ENCODE measurements around the gene COPRS. TPM values are rescaled to one million over a fixed set of nuclear protein-coding genes. Genes with fewer than 3 reads are reported as not detected.
"Not testable (repeated sequence)": the region's sequence is repeated elsewhere in the genome, so short reads cannot be mapped to it uniquely, and the experiment has no call there.

The COPRS gene
- total and polyA plus RNA-seq, 2 of the 4 experiments (the other 2 are of a cell fraction): 95.3 to 123 TPM

DNA sequence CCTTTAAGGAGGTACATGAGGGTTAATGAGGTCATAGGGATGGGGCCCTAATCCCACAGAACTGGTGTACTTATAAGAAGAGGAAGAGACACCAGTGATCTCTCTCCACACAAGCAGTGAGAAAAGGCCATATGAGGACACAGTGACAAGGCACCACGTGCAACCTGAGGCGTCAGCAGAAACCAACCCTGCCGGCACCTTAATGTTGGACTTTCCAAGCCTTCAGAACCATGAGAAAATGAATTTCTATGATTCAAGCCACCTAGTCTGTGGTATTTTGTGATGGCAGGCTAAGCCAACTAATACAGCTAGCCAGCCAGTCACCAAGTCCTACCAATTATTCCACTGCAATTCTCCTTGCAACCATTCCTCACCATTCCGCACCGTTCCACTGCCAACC lies 39.5 kb downstream of the COPRS start:
- H3K79me1 ChIP-seq (ENCODE audit: low read depth in 1 of 2, low read length in 2 of 2): no peaks in the 10 kb centered on the region
- no peak overlapping the region for H4K5ac ChIP-seq (ENCODE audit: low read depth, low read length)
- no peak overlapping the region for H4K91ac ChIP-seq (ENCODE audit: insufficient read depth, low read depth, low read length)
- H3K36me3 ChIP-seq (ENCODE audit: control insufficient read depth, insufficient read depth, low read length): no peaks in the 10 kb centered on the region
- H3K4me1 ChIP-seq (ENCODE audit: control insufficient read depth, insufficient read depth, low read length): no peaks in the 10 kb centered on the region
- dilution Hi-C loops (cut with HindIII; ENCODE audit: low sequenced_read_pairs, unreplicated experiment): no loop called here
- H3K18ac ChIP-seq (ENCODE audit: low read depth, low read length): no peak overlapping the region
- intact Hi-C loops (cut with micrococcal nuclease): loop anchor here (10.0 kb wide), 1 partner anchor 125 kb away; no protein-coding TSS in a partner anchor
- no peak overlapping the region for H3K14ac ChIP-seq (replicated peaks; ENCODE audit: low read depth, low read length)
- ChIA-PET POLR2A (ENCODE audit: unreplicated experiment) (no interaction called here), CTCF (no interaction called here)
- no peak overlapping the region for H3K4ac ChIP-seq (ENCODE audit: low read depth, low read length)
- H4K8ac ChIP-seq (ENCODE audit: low read depth in 2 of 2, low read length in 2 of 2): no peak overlapping the region
- no peak overlapping the region for H2BK15ac ChIP-seq (ENCODE audit: low read depth, low read length)
- no peak overlapping the region for H2BK5ac ChIP-seq (ENCODE audit: low read depth, low read length, poor library complexity, severe bottlenecking)
- no peaks in the 10 kb centered on the region for H3K9me3 ChIP-seq (ENCODE audit: control insufficient read depth, insufficient read depth, low read length)
- no peak overlapping the region for H3K4me3 ChIP-seq (ENCODE audit: insufficient read depth, low read depth, low read length)
- no peak overlapping the region for H2AK9ac ChIP-seq (replicated peaks; ENCODE audit: low read depth, low read length, poor library complexity)
- in situ Hi-C loops (cut with MboI; ENCODE audit: low sequenced_read_pairs): no loop called here
- DNase-seq (no peak), ATAC-seq (ENCODE audit: low read depth) (no peak)
- no peak overlapping the region for H2BK120ac ChIP-seq (ENCODE audit: low read depth, low read length)
- WGBS, 2 experiments (ENCODE audit: extremely low coverage in 2 of 2, insufficient read length in 1 of 2): 93% methylated on average over 2 of the region's 5 CpGs; no CpG with 5 or more reads in 1 of the 2 experiments
- no peak overlapping the region for H3K23ac ChIP-seq (ENCODE audit: low read depth, low read length)
- peaks cover 7% of the 10 kb centered on the region; the same call in 1 of the 2 replicates for H3K9me1 ChIP-seq (ENCODE audit: insufficient read depth, low read length)
- no peak overlapping the region for H3K9ac ChIP-seq (ENCODE audit: low read depth, low read length)
- H2BK20ac ChIP-seq (ENCODE audit: low read depth, low read length): no peak overlapping the region
- no TSS peak for BruUV-seq (replicated peaks)
- no peak overlapping the region for H2AFZ ChIP-seq (replicated peaks; ENCODE audit: low read length, poor library complexity)
- H3K27me3 ChIP-seq (ENCODE audit: control insufficient read depth, insufficient read depth, low read length): no peaks in the 10 kb centered on the region
- no peak overlapping the region for H3K56ac ChIP-seq (ENCODE audit: extremely low read depth, insufficient read depth, low read length)
- H2AK5ac ChIP-seq (ENCODE audit: low read depth, low read length): no peak overlapping the region
- H3K27ac ChIP-seq (ENCODE audit: insufficient read depth, low read length): no peak overlapping the region
- TF ChIP-seq SMC3 (IDR thresholded peaks at IDR 0.05; ENCODE audit: low read depth, low read length) (no peak), BHLHE40 (IDR thresholded peaks at IDR 0.05; ENCODE audit: low read depth, low read length) (no peak), CHD1 (IDR thresholded peaks at IDR 0.05; ENCODE audit: low read depth, low read length) (no peak)
- H3K4me2 ChIP-seq (ENCODE audit: low read depth, low read length): no peak overlapping the region
- no peaks in the 10 kb centered on the region for H4K20me1 ChIP-seq (ENCODE audit: insufficient read depth, low read length)

DNA sequence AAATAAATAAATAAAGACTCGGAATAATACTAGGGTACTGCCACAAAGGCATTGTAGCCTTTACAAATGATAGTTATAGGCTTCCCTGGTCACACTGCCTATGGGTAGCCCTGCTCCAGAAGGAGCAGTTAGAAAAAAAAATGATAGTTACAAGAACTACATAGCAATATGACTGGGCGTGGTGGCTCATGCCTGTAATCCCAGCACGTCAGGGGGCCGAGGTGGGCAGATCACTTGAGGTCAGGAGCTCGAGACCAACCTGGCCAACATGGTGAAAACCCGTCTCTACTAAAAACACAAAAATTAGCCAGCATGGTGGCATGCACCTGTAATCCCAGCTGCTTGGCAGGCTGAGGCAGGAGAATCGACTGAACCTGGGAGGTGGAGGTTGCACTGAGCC lies 40.2 kb downstream of the COPRS start:
- H4K20me1 ChIP-seq (ENCODE audit: insufficient read depth, low read length); H2BK120ac ChIP-seq (ENCODE audit: low read depth, low read length); H3K27me3 ChIP-seq (ENCODE audit: control insufficient read depth, insufficient read depth, low read length); H3K14ac ChIP-seq (replicated peaks; ENCODE audit: low read depth, low read length); H2BK15ac ChIP-seq (ENCODE audit: low read depth, low read length); H3K4me1 ChIP-seq (ENCODE audit: control insufficient read depth, insufficient read depth, low read length); H2AK9ac ChIP-seq (replicated peaks; ENCODE audit: low read depth, low read length, poor library complexity); H2BK5ac ChIP-seq (ENCODE audit: low read depth, low read length, poor library complexity, severe bottlenecking); DNase-seq; H4K5ac ChIP-seq (ENCODE audit: low read depth, low read length); ATAC-seq (ENCODE audit: low read depth); H2AK5ac ChIP-seq (ENCODE audit: low read depth, low read length); H3K4me2 ChIP-seq (ENCODE audit: low read depth, low read length); H3K9me1 ChIP-seq (ENCODE audit: insufficient read depth, low read length); H4K8ac ChIP-seq (ENCODE audit: low read depth in 2 of 2, low read length in 2 of 2); H3K9ac ChIP-seq (ENCODE audit: low read depth, low read length); H4K91ac ChIP-seq (ENCODE audit: insufficient read depth, low read depth, low read length); H2BK20ac ChIP-seq (ENCODE audit: low read depth, low read length); H3K79me1 ChIP-seq (ENCODE audit: low read depth in 1 of 2, low read length in 2 of 2); BruUV-seq (replicated peaks); H3K36me3 ChIP-seq (ENCODE audit: control insufficient read depth, insufficient read depth, low read length); CTCF ChIA-PET; H3K18ac ChIP-seq (ENCODE audit: low read depth, low read length); dilution Hi-C loops (cut with HindIII; ENCODE audit: low sequenced_read_pairs, unreplicated experiment); H3K9me3 ChIP-seq (ENCODE audit: control insufficient read depth, insufficient read depth, low read length); H3K4ac ChIP-seq (ENCODE audit: low read depth, low read length); H3K23ac ChIP-seq (ENCODE audit: low read depth, low read length); in situ Hi-C loops (cut with MboI; ENCODE audit: low sequenced_read_pairs); H3K56ac ChIP-seq (ENCODE audit: extremely low read depth, insufficient read depth, low read length); POLR2A ChIA-PET (ENCODE audit: unreplicated experiment); H3K27ac ChIP-seq (ENCODE audit: insufficient read depth, low read length); H3K4me3 ChIP-seq (ENCODE audit: insufficient read depth, low read depth, low read length); H2AFZ ChIP-seq (replicated peaks; ENCODE audit: low read length, poor library complexity): not testable (repeated sequence)
- intact Hi-C loops (cut with micrococcal nuclease): loop anchor here (10.0 kb wide), 1 partner anchor 124 kb away; no protein-coding TSS in a partner anchor
- no CpG with 5 or more reads among the region's 7 CpGs for WGBS, 2 experiments (ENCODE audit: extremely low coverage in 2 of 2, insufficient read length in 1 of 2)
